Keratinocyte (primary cell): Measurements from ENCODE around the gene GAB4.

Experiments
- EZH2 ChIP-seq: IDR thresholded peaks from one replicate; pipeline ENCODE4 v1.6.1; 2012; ENCODE audit warnings: inconsistent platforms, mild to moderate bottlenecking, low read length, moderate library complexity
- TF ChIP-seq, protein P1 (sequence below), 3 experiments: IDR thresholded peaks in 1 of 3; conservative IDR thresholded peaks in 1 of 3; optimal IDR thresholded peaks in 1 of 3; 2 replicates in 2 of 3; 3 replicates in 1 of 3; pipeline versions ENCODE3 to v1.5.1; 2011; ENCODE audit warnings: low read length in 3 of 3, mild to moderate bottlenecking in 3 of 3, moderate library complexity in 2 of 3, control low read depth in 1 of 3, inconsistent platforms in 1 of 3; ENCODE audit not compliant: insufficient read depth in 2 of 3; ENCODE audit errors: extremely low read depth in 1 of 3

DNA sequence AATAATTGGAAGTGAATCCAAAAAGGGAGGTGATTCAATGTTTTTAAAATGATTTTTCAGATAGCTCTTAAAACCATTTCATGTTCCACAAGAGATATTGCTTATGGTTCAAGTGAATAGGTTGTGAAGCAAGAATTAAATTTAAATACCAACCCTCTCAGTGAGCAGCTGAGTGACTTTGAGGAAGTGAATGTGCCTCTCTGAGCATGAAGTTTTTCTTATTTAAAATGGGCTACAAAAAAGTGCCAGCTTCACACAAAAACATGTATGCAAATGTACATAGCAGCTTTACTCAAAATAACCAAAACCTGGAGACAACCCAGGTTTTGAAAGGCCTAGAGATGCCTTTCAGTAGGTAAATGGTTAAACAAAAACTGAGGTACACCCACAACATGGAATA is 35.5 kb upstream of the GAB4 start:
- TF ChIP-seq, protein P1, sequence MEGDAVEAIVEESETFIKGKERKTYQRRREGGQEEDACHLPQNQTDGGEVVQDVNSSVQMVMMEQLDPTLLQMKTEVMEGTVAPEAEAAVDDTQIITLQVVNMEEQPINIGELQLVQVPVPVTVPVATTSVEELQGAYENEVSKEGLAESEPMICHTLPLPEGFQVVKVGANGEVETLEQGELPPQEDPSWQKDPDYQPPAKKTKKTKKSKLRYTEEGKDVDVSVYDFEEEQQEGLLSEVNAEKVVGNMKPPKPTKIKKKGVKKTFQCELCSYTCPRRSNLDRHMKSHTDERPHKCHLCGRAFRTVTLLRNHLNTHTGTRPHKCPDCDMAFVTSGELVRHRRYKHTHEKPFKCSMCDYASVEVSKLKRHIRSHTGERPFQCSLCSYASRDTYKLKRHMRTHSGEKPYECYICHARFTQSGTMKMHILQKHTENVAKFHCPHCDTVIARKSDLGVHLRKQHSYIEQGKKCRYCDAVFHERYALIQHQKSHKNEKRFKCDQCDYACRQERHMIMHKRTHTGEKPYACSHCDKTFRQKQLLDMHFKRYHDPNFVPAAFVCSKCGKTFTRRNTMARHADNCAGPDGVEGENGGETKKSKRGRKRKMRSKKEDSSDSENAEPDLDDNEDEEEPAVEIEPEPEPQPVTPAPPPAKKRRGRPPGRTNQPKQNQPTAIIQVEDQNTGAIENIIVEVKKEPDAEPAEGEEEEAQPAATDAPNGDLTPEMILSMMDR (optimal IDR thresholded peaks at IDR 0.05 in 1 of 3, IDR thresholded peaks at IDR 0.05 in 1 of 3, conservative IDR thresholded peaks at IDR 0.05 in 1 of 3; ENCODE audit: extremely low read depth in 1 of 3, insufficient read depth in 2 of 3, low read length in 3 of 3), result no peak
- TF ChIP-seq EZH2, result no peak
